Heart right ventricle (tissue), 16 donors: ENCODE data around the gene KIAA2012. TPM values are rescaled to one million over a fixed set of nuclear protein-coding genes. Genes with fewer than 3 reads are reported as not detected.
A peak's percentile ranks its signal among the peaks of the same experiment; 100 is the strongest.

Experiments used
- ATAC-seq, 8 donors: fragments of 200-7000 bp; cut with Tn5 transposase; one replicate each; pipeline ENCODE4 v1.9.1; 2020; ENCODE audit warnings: mild to moderate bottlenecking in 8 of 8, moderate library complexity in 8 of 8, moderate number of reproducible peaks in 1 of 8
- DNase-seq, 2 donors: peaks; one replicate each; pipeline ENCODE4 v3.0.0-alpha.2; 2020
- H3K27ac ChIP-seq, 10 donors: fragments of 200-600 bp; sonication (generic) in 2 of 10; one replicate each; pipeline versions ENCODE4 v1.5.0 to v1.8.0; 2020 to 2022; ENCODE audit warnings: mild to moderate bottlenecking in 3 of 10
- H3K27me3 ChIP-seq, 7 donors: fragments of 200-600 bp; one replicate each; pipeline ENCODE4 v1.8.0; 2021 to 2022; ENCODE audit warnings: mild to moderate bottlenecking in 2 of 7
- H3K36me3 ChIP-seq, 9 donors: fragments of 200-600 bp; sonication (generic) in 1 of 9; one replicate each; pipeline versions ENCODE4 v1.5.0 to v1.8.0; 2020 to 2022; ENCODE audit warnings: mild to moderate bottlenecking in 2 of 9
- H3K4me1 ChIP-seq, 9 donors: fragments of 200-600 bp; sonication (generic) in 1 of 9; one replicate each; pipeline versions ENCODE4 v1.5.0 to v1.8.0; 2020 to 2022; ENCODE audit warnings: mild to moderate bottlenecking in 4 of 9
- H3K4me3 ChIP-seq, 10 donors: fragments of 200-600 bp; sonication (generic) in 2 of 10; one replicate each; pipeline versions ENCODE4 v1.5.0 to v1.8.0; 2020 to 2022; ENCODE audit warnings: mild to moderate bottlenecking in 7 of 10, moderate library complexity in 2 of 10
- H3K9me3 ChIP-seq, 11 donors: fragments of 200-600 bp in 10 of 11; sonication (generic) in 2 of 11; one replicate each; pipeline versions ENCODE4 v1.5.0 to v1.8.0; 2013 to 2022; ENCODE audit warnings: mild to moderate bottlenecking in 2 of 11, control low read depth in 1 of 11, moderate library complexity in 1 of 11
- WGBS, 2 donors: extraction: QIAGEN DNeasy Blood & Tissue Kit; methylation state at CpG; one replicate each; pipeline ENCODE4 v1.1.7; 2013; ENCODE audit warnings: inconsistent platforms in 1 of 2; 5-methylcytosine and 5-hydroxymethylcytosine counted together
- intact Hi-C, 10 donors: fragments of 100-400 bp; cut with DNase I; formaldehyde crosslinking; loops; one replicate each; pipeline versions ENCODE4 v1.11.1 to v1.14.2; 2022
- polyA plus RNA-seq, 2 donors: library from polyadenylated mRNA; stranded (reverse); fragments of 200-250 nt; gene quantifications; one replicate each; pipeline ENCODE4 v1.2.3, GENCODE V29; 2013
- total RNA-seq, 10 donors: library from RNA; stranded (reverse); fragmentation: NEBNext Ultra II Directional in 3 of 10; extraction: Animal tissue kit (Norgen Biotek cat#: 25700) in 3 of 10; gene quantifications; one replicate each; pipeline versions ENCODE4 v1.2.1 to v1.2.4, GENCODE V29; 2021 to 2023
- TF ChIP-seq, protein P1 (sequence below), 9 donors: fragments of 200-600 bp; sonication (generic) in 2 of 9; IDR thresholded peaks; one replicate each; pipeline versions ENCODE4 v1.5.0 to v1.8.0; 2021 to 2022; ENCODE audit warnings: antibody characterized with exemption in 9 of 9, mild to moderate bottlenecking in 5 of 9, moderate library complexity in 1 of 9
- donor health status: Arrhythmogenic right ventricular cardiomyopathy.
- donor health status: ischemic (EF 13 %, LVEDD 7.1; RV severe dilation, severe dysfunction).
- donor health status: healthy with polysubstance abuse.
- donor health status: DM: no; HTN: yes; CAD: no.
- donor health status: DM: no; HTN: no; CAD: no.
- donor health status: ischemic (EF 25% LVEDD 6.9; RV normal size, moderate dysfunction).
- donor health status: ischemic (EF 25% LVEDD 5.7; RV mildly dilated, moderate dysfunction).
- donor health status: healthy.
- donor health status: DM: yes; HTN: yes; CAD: no.
- donor health status: Ischemic cardiomyopathy.
- donor health status: ischemic (EF 35%, LVEDD 5.7; RV mildly dilated, moderate dysfunction).
- donor health status: nonischemic (EF 11% LVEDD 7.7; RV severe dilation, severe dysfunction).
- donor health status: DM: yes; HTN: yes; CAD: no.
- donor health status: PGD.
- donor health status: ischemic (EF 29% LVEDD 5.4; RV normal size, mild dysfunction).
- donor health status: nonischemic (EF 23%, LVEDD 6.1; RV moderate dilation, normal function).

Gene KIAA2012
- total and polyA plus RNA-seq, 12 donors, result not detected

DNA sequence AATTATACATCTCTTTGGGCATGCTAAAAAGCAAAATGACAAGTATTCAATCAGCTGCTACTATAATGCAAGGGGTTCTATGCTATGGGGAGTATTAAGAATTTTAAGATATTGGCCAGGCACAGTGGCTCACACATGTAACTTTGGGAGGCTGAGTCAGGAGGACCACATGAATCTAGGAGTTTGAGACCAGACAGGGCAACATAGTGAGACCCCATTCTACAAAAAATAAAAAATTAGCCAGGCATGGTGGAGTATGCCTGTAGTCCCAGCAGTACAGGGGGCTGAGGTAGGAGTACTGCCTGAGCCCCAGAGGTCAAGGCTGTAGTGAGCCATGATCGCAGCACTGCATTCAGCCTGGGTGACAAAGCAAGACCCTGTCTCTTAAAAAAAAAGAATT, 5.5 kb upstream of the KIAA2012 start:
- ATAC-seq, result no peak
- intact Hi-C loops, result loop anchor here in 1 of 10 donors (10.0 kb wide), 1 partner anchor 107 kb away; no protein-coding TSS in a partner anchor
- 93 to 100% methylated on average over 1 of the region's 1 CpG for WGBS, 2 donors
- H3K9me3 ChIP-seq, result no peaks in the 10 kb centered on the region
- peaks cover 0 to 3% (median 0%) of the 10 kb centered on the region in 7 donors for H3K27me3 ChIP-seq
- no peaks in the 10 kb centered on the region for H3K36me3 ChIP-seq
- H3K4me3 ChIP-seq, result no peak overlapping the region
- no peak overlapping the region for H3K27ac ChIP-seq
- TF ChIP-seq, protein P1, sequence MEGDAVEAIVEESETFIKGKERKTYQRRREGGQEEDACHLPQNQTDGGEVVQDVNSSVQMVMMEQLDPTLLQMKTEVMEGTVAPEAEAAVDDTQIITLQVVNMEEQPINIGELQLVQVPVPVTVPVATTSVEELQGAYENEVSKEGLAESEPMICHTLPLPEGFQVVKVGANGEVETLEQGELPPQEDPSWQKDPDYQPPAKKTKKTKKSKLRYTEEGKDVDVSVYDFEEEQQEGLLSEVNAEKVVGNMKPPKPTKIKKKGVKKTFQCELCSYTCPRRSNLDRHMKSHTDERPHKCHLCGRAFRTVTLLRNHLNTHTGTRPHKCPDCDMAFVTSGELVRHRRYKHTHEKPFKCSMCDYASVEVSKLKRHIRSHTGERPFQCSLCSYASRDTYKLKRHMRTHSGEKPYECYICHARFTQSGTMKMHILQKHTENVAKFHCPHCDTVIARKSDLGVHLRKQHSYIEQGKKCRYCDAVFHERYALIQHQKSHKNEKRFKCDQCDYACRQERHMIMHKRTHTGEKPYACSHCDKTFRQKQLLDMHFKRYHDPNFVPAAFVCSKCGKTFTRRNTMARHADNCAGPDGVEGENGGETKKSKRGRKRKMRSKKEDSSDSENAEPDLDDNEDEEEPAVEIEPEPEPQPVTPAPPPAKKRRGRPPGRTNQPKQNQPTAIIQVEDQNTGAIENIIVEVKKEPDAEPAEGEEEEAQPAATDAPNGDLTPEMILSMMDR (IDR thresholded peaks at IDR 0.05), result no peak
- peaks cover 0 to 17% (median 0%) of the 10 kb centered on the region in 9 donors for H3K4me1 ChIP-seq
- no peak for DNase-seq

GRCh38 chr2:202069170-202070067, 3.6 kb upstream of the KIAA2012 start:
- no peak overlapping the region for H3K27ac ChIP-seq
- H3K4me1 ChIP-seq, result peaks cover 0 to 7% (median 0%) of the 10 kb centered on the region in 9 donors
- peaks cover 0 to 3% (median 0%) of the 10 kb centered on the region in 7 donors for H3K27me3 ChIP-seq
- no peaks in the 10 kb centered on the region for H3K36me3 ChIP-seq
- 73 to 78% methylated on average over 11 of the region's 11 CpGs for WGBS, 2 donors
- no peak for DNase-seq
- TF ChIP-seq, protein P1 (IDR thresholded peaks at IDR 0.05), result no peak
- no peaks in the 10 kb centered on the region for H3K9me3 ChIP-seq
- intact Hi-C loops, result loop anchor here in 1 of 10 donors (10.0 kb wide), 1 partner anchor 105 kb away; no protein-coding TSS in a partner anchor
- ATAC-seq, result no peak
- H3K4me3 ChIP-seq, result no peak overlapping the region

DNA sequence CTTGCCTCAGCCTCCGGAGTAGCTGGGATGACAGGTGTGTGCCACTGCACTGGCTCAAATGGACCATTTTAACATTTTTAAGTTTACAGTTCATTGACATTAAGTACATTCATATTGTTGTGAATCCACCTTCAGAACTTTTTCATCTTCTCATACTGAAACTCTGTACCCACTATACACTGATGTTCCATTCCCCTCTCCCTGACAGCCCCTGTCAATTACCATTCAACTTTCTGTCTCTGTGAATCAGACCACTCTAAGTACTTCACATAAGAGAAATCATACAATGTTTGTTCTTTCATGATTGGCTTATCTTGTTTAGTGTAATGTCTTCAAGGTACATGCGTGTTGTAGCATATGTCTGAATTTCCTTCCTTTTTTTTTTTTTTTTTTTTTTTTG, 1.9 kb upstream of the KIAA2012 start:
- intact Hi-C loops, result no loop called here

GRCh38 chr2:202072226-202072625, 829 bp upstream of the KIAA2012 start:
- DNase-seq (no peak), ATAC-seq (no peak)
- Histone ChIP-seq H3K9me3 (no peaks in the 10 kb centered on the region), H3K36me3 (no peaks in the 10 kb centered on the region), H3K27ac (no peak overlapping the region), H3K4me1 (no peaks in the 10 kb centered on the region), H3K27me3 (no peaks in the 10 kb centered on the region), H3K4me3 (no peak overlapping the region)
- WGBS, 2 donors, result 64 to 82% methylated on average over 2 of the region's 2 CpGs
- TF ChIP-seq, protein P1 (IDR thresholded peaks at IDR 0.05), result peak in 7 of 9 donors; percentile 9 to 44 (median 20)
- intact Hi-C loops, result no loop called here

More for the DNA sequence above, 1.9 kb upstream of the KIAA2012 start:
- Histone ChIP-seq H3K27me3 (peaks cover 0 to 3% (median 0%) of the 10 kb centered on the region in 7 donors), H3K36me3 (no peaks in the 10 kb centered on the region), H3K4me3 (no peak overlapping the region), H3K27ac (no peak overlapping the region), H3K4me1 (no peaks in the 10 kb centered on the region), H3K9me3 (no peaks in the 10 kb centered on the region)
- no peak for DNase-seq
- 92 to 94% methylated on average over 2 of the region's 2 CpGs for WGBS, 2 donors
- TF ChIP-seq, protein P1 (IDR thresholded peaks at IDR 0.05), result no peak
- no peak for ATAC-seq
